GM19455 (cell line): ENCODE data around the gene TPRKB.
A peak's percentile ranks its signal among the peaks of the same experiment; 100 is the strongest.
"Not testable (repeated sequence)": the region's sequence is repeated elsewhere in the genome, so short reads cannot be mapped to it uniquely, and the experiment has no call there.

Experiments
- ATAC-seq: cut with Tn5 transposase; IDR thresholded peaks from one replicate; pipeline ENCODE4 v1.9.1; 2021; ENCODE audit not compliant: unreplicated experiment

The TPRKB gene

GRCh38 chr2:73736855-73737779, at the start of gene TPRKB:
Gene TPRKB (minus strand): TSS chr2:73737345. CDS start chr2:73734569, 2,776 bp downstream.
- ATAC-seq = peak; percentile 92

DNA sequence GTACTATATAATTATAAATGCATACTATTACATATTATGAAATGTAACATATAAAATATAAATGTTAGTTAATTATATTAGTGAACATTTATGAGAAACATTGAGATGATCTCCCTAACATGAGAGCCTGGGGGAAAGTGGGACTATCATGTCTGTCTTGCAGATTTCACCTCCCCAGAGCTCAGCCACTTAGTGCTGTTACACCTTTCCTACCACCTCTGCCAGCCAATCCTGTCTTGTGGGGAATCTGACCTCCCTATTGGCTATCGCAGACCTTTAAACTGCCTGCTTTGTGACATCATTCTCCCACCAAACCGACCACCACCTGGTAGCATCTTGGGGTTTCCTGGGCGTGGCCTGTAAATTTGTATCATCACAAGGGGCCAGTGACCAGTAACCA, 46.7 kb upstream of the TPRKB start, which contains the start of gene C2orf78:
Gene C2orf78, plus strand, starts transcription at position 301 of the 400 bp plus-strand sequence. CDS start 127 bp downstream, outside the sequence.
- not testable (repeated sequence) for ATAC-seq

DNA sequence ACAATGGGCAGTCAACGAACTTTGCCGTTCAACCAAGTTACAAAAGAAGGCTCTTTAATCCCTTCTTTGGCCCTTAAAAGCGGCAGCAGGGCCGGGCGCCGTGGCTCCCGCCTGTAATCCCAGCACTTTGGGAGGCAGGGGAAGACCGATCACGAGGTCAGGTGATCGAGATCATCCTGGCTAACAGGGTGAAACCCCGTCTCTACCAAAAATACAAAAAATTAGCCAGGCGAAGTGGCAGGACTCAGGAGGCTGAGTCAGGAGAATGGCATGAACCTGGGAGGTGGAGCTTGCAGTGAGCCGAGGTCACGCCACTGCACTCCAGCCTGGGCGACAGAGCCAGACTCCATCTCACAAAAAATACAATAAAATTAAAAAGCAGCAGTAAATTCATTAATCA, 46.3 kb upstream of the TPRKB start:
- not testable (repeated sequence) for ATAC-seq

GRCh38 chr2:73780237-73780582, 43.1 kb upstream of the TPRKB start:
- ATAC-seq = no peak

DNA sequence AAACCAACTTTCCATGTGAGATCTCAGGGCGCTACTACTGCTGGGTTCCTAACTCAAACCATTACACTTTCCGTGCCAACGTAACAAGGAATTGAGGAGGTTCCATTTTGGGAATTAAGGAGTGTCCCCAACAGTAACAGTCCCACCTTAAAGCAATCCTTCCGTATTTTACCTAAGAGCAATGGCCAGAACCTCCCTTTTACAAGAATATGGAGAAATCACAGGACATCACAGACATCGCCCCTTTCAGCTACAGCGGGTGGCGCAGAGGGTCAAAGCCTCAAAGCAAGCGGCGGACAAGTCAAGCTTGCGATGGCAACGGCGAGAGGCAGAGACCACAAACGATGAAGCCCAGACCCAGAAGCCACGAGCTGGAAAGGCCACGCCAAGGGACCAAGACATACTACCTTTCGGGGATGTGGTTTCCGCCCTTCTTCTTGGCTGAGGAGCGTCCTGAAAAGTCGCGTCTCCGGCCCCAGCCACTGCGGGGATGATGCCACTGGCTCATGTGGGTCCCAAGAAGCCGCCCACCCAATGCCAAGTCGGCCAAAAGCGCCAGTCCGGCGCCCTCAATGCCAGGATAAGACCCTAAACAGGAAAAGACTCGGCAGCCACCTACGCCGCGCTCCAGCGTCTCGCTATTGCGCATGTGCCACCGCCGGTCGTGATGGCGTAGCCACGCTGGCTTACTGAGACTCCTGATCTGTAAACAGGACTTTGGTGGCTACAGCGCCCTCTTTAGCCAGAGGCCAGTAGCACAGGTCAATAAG, 42.5 kb upstream of the TPRKB start, which contains the start of gene DUSP11:
Gene DUSP11, minus strand, starts transcription at position 637 of the 770 bp plus-strand sequence. Its CDS starts 129 bp downstream, at position 508.
- ATAC-seq = peak; percentile 99

DNA sequence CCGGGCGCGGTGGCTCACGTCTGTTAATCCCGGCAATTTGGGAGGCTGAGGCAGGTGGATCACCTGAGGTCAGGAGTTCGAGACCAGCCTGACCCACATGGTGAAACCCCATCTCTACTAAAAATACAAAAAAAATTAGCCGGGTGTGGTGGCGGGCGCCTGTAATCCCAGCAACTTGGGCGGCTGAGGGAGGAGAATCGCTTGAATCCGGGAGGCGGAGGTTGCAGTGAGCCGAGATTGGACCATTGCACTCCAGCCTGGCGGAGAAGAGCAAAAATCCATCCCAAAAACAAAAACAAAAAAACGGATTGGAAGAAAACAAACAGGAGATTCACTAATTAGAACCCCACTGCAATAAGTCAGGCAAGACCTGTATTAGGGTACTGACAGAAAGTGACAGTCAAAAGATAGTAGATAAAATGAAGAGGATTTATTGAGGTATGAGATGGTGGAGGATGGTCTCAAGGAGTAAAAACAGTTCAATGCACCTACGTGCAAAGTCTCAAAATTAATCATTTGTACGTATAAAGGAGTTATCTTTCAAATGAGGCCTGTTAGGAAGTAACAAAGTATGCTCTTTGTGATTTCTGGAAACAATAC, 41.8 kb upstream of the TPRKB start:
- ATAC-seq = not testable (repeated sequence)

- no peak for ATAC-seq
Observed at GRCh38 chr2:73776869-73777519, 39.8 kb upstream of the TPRKB start.

DNA sequence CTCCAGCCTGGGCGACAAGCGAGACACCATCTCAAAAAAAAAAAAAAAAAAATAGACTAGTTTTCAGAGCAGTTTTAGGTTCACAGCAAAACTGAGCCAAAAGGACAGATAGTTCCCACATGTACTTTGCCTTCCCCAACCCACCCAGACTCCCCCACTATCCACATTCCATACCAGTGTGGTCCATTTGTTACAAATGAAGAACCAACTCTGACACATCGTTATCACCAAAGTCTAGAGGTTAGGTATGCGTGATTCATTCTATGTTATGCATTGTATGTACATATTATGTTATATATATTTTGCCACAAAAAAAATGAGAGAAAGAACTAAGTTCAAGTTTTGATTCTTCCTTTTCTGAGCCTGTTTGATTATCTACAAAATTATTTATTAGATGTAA, 39.2 kb upstream of the TPRKB start:
- ATAC-seq = no peak

GRCh38 chr2:73772819-73773218, 35.7 kb upstream of the TPRKB start:
- no peak for ATAC-seq

DNA sequence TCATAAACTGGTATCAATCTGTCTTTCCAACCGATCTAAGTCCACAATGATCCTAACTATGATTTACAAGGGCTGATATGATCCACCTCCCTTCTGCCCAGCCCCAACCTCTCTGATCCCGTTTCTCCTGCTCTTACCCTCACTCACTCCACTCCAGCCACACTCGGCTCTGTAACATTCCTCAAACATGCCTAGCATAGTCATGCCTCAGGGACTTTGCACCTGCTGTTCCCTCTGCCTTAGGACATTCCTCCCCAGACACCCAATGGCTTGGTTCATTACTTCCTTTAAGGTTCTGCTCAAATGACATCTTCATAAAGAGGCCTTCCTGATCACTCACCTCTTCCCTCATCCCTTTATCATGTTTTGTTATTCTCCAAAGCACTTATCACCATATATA, 33.6 kb upstream of the TPRKB start:
- ATAC-seq = no peak

DNA sequence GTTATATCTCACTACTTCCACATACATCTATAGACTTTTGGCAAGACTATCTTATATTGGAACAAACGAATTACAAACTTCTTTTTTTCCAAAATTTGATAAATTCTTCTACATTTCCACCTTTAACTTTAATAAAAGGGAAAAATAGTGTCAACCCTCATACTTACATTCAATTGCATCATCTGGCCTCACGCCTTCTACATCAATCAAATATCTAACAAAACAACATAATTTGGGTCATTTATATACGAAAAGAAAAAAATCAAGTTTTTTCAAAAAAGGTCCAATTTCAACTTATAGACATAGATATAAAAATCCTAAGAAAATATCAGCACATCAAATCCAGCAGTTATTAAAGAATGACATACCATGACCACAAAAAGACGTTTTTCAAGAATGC, 29.8 kb upstream of the TPRKB start:
- no peak for ATAC-seq

DNA sequence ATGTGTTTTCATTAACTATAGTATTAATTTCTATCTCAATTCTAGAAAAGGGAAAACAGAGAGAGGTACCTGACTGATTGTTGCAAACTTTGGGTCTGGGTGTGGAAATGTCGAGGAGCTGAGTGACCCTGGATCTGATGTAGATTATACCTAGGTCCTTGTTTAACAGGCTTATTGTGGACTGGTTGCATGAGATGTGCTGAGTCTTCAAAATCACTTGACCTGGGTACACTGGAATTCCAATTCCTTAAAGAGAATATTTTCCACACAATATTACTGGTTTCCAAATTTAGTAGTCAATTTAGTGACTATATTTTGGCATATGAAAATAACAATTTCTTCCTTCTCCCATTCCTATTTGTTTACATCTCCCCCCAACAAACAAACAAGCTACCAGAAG, 29.2 kb upstream of the TPRKB start:
- ATAC-seq = no peak

GRCh38 chr2:73764945-73765344, 27.8 kb upstream of the TPRKB start:
- ATAC-seq = no peak

DNA sequence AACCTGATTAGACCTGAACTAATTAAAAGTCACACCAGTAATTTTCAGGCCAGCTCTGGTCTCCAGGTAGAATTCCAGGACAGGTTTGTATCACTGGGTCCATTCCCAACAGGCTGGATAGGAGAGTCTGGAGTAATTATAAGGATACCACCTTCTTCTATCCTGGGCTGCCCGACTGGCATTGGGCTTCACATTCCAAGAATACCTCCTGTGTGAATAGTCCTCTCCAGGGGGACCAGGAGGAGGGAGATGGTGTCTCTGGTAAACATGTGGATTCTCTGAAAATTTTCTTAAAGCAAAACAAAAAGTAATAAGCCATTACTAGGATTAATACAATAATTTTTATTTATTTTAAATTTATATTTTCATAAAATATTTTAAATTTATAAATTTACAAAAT, 25.4 kb upstream of the TPRKB start:
- ATAC-seq = no peak

- ATAC-seq = no peak
Observed at GRCh38 chr2:73759904-73760303, 22.8 kb upstream of the TPRKB start.

GRCh38 chr2:73759285-73759764, 22.2 kb upstream of the TPRKB start:
- ATAC-seq = no peak

DNA sequence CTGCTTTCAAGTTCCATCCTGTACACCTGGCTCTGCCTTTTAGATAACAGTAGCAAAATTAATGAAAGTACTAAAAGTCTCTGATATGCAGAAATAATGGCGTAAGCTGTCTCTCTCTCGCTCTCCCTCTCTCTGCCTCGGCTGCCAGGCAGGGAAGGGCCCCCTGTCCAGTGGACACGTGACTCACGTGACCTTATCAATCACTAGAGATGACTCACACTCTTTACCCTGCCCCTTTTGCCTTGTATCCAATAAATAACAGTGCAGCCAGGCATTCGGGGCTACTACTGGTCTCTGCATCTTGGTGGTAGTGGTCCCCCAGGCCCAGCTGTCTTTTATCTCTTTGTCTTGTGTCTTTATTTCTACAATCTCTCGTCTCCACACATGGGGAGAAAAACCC, 17.2 kb upstream of the TPRKB start:
- not testable (repeated sequence) for ATAC-seq

GRCh38 chr2:73749314-73749713, 12.2 kb upstream of the TPRKB start:
- no peak for ATAC-seq

DNA sequence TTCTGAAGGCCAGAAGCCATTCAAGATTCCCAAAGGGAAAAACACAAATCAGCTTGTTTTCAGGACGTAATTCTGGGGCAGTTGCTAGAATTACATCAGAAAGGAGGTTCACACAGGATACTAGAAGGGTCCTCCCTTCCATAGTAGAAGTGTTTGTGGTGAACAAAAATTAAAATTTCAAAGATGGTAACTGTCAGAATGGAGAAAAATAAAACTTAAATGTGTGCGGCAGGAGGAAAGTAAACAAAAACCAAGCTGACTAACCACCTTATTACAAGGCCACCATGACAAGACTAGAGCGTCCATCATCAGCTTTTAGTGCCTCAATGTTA, 9.7 kb upstream of the TPRKB start:
- ATAC-seq = no peak

DNA sequence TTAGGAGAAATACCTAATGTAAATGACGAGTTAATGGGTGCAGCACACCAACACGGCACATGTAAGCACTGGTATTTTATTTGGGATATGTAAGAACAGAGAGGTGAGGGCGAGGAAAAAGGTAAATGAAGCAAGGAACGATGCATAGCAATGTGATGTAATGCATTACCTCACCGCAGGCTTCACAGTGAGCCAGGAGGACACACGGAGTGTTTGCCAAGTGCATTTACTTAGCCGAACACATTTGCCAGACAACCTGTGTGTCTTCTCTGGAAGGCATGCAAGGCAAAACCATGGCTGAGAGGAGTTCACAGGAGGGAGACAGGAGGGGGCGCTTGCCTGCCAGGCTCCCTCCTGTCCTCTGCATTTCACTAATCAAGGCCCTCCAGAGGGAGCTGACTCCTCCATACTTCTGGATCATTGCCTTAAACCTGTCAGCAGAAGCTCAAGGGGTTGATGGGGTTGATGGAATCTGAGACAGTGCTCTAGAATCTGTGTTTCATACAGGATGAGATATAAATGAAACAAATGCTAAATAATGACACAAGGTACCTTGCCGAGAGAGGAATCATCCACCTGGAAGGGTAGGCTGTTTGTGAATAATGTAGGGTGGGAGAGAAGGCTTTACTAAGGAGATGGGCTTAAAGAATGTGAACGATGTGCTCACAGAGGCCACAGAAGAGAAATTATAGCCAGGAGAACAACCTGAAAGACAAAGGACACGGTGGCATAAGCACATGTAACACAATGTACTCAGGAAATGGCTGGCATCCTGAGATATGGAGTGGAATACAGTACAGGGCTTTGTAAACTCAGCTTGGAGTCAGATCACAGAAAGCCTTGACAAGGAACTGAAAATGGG, 9.1 kb upstream of the TPRKB start:
- ATAC-seq = no peak
